ENCODE measurements around the gene GMDS. TPM values are rescaled to one million over a fixed set of nuclear protein-coding genes. Genes with fewer than 3 reads are reported as not detected.

The GMDS gene
- 10 to 100 TPM in 3 of 4 donors, 1 to 10 TPM in 1; 9.5 to 32.8 (median 22.4) TPM for total RNA-seq

DNA sequence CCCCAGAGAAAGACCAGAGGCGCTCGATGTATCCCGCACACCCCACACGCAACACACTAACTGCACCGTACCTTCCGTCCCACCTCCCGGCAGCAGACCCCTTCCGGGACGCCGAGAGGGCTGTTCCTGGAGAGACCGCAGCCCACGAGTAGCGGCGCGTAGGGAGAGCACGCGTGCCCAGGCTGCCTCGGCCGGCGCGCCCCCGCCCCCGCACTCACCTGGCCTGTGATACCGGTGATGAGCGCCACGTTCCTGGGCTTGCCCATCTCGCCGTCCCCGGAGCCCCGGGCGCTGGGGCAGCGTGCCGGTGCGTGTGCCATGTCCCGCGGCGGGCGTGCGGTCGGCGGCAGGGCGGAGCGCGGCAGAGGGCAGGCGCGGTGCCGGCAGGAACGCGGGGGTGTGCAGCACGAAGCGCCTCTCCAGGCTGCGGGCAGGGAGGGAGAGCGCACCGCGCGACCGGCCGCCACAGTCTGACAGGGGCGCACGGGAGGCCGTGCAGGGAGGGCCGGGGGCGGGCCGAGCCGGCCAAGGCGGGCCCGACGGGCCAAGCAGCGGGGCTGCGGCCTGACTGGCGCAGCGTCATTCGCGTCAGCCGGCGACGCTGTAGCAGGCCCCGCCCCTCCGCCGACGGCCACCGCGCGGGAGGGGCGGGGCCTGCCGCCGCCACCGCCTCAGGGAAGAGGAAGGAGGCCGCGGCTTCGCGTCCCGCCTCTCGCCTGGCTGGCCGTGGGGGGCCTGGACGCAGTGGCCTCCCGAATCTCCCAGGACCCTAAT, at the start of gene GMDS:
Gene GMDS, minus strand, starts transcription at position 503 of the 774 bp plus-strand sequence.
- WGBS, 2 donors = 0% methylated on average over 11 to 45 of the region's 97 CpGs
- Histone ChIP-seq H3K9me3 (no peaks in the 10 kb centered on the region), H3K27me3 (no peaks in the 10 kb centered on the region), H3K4me1 (peaks cover 5 to 11% of the 10 kb centered on the region in 2 donors), H3K36me3 (no peaks in the 10 kb centered on the region), H3K27ac (peak within 1 kb of the TSS; percentile 76 to 92 (median 86)), H3K4me3 (replicated peaks in 1 of 3) (peak within 1 kb of the TSS; percentile 33 to 81 (median 66))
- TF ChIP-seq, protein P1, sequence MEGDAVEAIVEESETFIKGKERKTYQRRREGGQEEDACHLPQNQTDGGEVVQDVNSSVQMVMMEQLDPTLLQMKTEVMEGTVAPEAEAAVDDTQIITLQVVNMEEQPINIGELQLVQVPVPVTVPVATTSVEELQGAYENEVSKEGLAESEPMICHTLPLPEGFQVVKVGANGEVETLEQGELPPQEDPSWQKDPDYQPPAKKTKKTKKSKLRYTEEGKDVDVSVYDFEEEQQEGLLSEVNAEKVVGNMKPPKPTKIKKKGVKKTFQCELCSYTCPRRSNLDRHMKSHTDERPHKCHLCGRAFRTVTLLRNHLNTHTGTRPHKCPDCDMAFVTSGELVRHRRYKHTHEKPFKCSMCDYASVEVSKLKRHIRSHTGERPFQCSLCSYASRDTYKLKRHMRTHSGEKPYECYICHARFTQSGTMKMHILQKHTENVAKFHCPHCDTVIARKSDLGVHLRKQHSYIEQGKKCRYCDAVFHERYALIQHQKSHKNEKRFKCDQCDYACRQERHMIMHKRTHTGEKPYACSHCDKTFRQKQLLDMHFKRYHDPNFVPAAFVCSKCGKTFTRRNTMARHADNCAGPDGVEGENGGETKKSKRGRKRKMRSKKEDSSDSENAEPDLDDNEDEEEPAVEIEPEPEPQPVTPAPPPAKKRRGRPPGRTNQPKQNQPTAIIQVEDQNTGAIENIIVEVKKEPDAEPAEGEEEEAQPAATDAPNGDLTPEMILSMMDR (IDR thresholded peaks at IDR 0.05) = peak in 2 of 6 experiments; percentile 1 to 22
- peak; percentile 87 to 99 for TF ChIP-seq POLR2A (IDR thresholded peaks at IDR 0.05)
- intact Hi-C loops (cut with DNase I) = loop anchor here (5.0 kb wide), 1 partner anchor 638 kb away; the partner anchor contains the start of gene FOXC1
- peak; percentile 86 to 88 for DNase-seq

DNA sequence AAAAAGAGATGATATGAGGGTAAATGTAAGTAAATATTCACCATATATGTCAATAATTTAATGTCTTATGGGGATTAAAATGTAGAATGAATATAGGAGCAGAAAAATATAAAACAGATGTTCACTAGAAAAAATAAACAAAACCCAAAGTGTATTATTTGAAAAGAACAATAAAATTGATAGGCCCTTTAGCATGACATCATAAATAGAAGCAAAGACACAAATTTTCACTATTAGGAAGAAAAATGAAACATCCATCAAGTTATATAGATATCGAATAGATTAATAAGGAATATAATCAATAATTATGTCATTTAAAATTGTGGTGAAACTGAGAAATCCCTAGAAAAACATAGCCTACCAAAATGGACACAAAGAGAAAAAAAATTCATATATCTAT, 40.1 kb upstream of the GMDS start:
- Histone ChIP-seq H3K4me1 (no peaks in the 10 kb centered on the region), H3K27ac (no peak overlapping the region), H3K27me3 (no peaks in the 10 kb centered on the region), H3K4me3 (replicated peaks in 1 of 3) (no peak overlapping the region), H3K9me3 (no peaks in the 10 kb centered on the region), H3K36me3 (no peaks in the 10 kb centered on the region)
- intact Hi-C loops (cut with DNase I) = no loop called here
- DNase-seq = no peak
- 94 to 98% methylated on average over 1 of the region's 1 CpG for WGBS, 2 donors
- no peak for TF ChIP-seq POLR2A (IDR thresholded peaks at IDR 0.05)
- TF ChIP-seq, protein P1 (IDR thresholded peaks at IDR 0.05) = no peak

DNA sequence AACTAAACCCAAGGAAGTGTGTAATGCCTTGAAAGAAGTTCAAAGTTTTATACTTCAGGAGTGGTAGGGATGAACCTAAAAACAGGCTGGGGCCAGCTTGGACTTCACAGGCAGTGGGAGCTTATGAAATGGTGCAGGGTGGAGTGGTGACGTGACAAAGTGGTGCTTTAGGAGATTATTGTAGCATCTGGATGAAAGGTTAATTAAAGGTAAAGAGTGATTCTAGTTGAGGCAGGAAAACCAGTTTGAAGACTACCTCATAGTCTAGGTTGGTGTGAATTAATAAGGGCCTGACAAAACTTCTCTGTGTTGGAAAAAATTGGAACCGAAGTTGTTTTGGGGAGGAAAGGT, 30.5 kb upstream of the GMDS start:
- H3K4me1 ChIP-seq = no peaks in the 10 kb centered on the region
- DNase-seq = no peak
- WGBS, 2 donors = 95 to 97% methylated on average over 2 of the region's 2 CpGs
- H3K27ac ChIP-seq = no peak overlapping the region
- no peak overlapping the region for H3K4me3 ChIP-seq (replicated peaks in 1 of 3)
- H3K27me3 ChIP-seq = no peaks in the 10 kb centered on the region
- H3K36me3 ChIP-seq = peaks cover 4 to 5% of the 10 kb centered on the region in 2 donors
- intact Hi-C loops (cut with DNase I) = no loop called here
- no peaks in the 10 kb centered on the region for H3K9me3 ChIP-seq
- TF ChIP-seq, protein P1 (IDR thresholded peaks at IDR 0.05) = no peak
- TF ChIP-seq POLR2A (IDR thresholded peaks at IDR 0.05) = no peak

DNA sequence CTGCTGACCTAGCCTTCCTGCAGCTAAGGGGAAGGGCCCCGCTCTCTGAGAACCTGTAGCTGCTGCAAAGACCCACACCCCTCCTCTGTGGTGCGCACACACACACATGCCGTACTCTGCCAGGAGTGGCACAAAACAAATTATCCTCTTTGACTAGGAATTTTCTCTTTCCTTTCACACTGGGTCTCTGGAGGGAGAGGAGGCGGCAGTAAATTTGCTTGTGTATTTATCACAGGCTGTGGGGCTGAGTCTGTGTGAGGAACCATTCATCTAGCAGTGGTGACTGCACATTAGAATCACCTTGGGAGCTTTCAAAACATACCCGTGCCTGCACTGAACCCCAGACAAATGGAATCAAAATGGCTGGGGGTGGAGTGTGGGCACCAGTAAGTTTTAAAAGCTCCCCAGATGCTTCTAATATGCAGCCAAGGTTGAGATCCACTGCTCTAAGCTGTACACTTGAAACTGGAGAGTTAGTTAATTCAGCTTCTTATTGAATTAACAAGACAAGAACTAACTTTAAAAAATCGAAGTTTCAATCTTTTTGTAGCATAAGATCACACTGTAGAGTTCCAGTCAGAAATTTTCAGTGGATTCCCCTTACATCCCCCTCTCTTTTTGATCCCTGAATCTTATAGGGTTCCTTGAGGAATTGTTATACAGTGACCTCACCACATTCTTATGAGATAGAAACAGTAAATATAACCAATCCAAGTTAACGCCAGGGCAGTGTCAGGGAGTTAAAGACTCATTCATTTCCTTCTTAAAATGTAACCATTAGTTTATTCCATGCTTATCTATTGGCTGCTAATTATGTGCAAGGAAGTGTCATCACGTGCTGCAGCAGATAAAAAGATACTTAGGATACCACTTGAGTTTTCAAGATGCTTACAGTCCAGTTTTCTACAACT, 29.8 kb upstream of the GMDS start:
- H3K9me3 ChIP-seq = no peaks in the 10 kb centered on the region
- H3K36me3 ChIP-seq = peaks cover 4 to 5% of the 10 kb centered on the region in 2 donors
- no peak for TF ChIP-seq POLR2A (IDR thresholded peaks at IDR 0.05)
- TF ChIP-seq, protein P1 (IDR thresholded peaks at IDR 0.05) = no peak
- intact Hi-C loops (cut with DNase I) = no loop called here
- H3K27ac ChIP-seq = no peak overlapping the region
- no peak for DNase-seq
- H3K27me3 ChIP-seq = no peaks in the 10 kb centered on the region
- H3K4me1 ChIP-seq = no peaks in the 10 kb centered on the region
- 78 to 84% methylated on average over 8 of the region's 8 CpGs for WGBS, 2 donors
- H3K4me3 ChIP-seq (replicated peaks in 1 of 3) = no peak overlapping the region
